ENCODE data around the gene IMP3. TPM values are rescaled to one million over a fixed set of nuclear protein-coding genes. Genes with fewer than 3 reads are reported as not detected.
A peak's percentile ranks its signal among the peaks of the same experiment; 100 is the strongest.

IMP3 gene
- total RNA-seq, 3 donors from 2014 or later = 47.6 to 54.8 (median 50.4) TPM

DNA sequence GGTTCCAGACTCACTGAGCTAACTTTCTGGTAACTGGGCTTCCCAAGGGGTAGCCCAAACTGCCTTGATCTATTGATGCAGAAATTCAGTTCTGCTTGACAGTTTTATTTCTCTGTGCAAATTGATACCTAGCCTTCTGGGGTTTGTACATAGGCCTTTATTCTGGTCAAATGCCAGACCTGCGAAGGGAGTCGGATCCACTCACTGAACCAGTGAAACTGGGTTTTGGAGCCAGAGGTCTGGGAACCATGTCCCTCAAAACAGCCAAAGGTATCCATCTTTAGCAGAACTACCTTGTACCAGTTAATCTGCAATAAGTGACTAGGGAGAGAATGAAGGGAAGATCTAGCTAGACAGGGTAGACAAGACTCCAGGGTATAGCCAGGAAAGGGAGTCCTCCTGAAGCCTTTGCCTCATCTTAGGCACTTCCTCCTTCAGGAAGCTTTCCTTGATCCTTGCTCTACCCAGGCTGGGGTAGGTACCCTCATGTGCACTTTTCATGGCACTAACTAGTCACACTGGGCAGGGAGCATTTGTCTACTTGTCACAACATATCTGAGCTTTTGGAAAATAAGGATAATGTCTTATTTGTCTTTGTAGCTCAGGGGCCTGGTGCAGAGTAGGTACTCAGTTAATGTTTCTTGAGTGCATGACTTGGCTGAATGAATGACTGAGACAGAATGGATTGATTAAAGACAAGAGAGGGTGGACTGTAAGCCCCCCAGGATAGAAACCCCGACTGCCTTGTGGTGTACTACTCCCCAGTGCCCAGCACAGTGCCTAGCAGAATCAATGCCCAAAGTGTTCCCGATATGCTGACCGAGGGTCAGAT lies 6.3 kb upstream of the IMP3 start:
- intact Hi-C loops (cut with DNase I, micrococcal nuclease) = loop anchor here in 1 of 2 donors (10.0 kb wide), 1 partner anchor 192 kb away; the partner anchor contains the start of gene SIN3A
- DNase-seq (no peak), ATAC-seq (no peak)
- Histone ChIP-seq H3K4me1 (ENCODE audit: low read depth) (peaks cover 28% of the 10 kb centered on the region), H3K36me3 (ENCODE audit: low read depth) (no peaks in the 10 kb centered on the region), H3K4me3 (peak overlapping the region; percentile 50), H3K9me3 (no peaks in the 10 kb centered on the region)
- TF ChIP-seq, protein P1, sequence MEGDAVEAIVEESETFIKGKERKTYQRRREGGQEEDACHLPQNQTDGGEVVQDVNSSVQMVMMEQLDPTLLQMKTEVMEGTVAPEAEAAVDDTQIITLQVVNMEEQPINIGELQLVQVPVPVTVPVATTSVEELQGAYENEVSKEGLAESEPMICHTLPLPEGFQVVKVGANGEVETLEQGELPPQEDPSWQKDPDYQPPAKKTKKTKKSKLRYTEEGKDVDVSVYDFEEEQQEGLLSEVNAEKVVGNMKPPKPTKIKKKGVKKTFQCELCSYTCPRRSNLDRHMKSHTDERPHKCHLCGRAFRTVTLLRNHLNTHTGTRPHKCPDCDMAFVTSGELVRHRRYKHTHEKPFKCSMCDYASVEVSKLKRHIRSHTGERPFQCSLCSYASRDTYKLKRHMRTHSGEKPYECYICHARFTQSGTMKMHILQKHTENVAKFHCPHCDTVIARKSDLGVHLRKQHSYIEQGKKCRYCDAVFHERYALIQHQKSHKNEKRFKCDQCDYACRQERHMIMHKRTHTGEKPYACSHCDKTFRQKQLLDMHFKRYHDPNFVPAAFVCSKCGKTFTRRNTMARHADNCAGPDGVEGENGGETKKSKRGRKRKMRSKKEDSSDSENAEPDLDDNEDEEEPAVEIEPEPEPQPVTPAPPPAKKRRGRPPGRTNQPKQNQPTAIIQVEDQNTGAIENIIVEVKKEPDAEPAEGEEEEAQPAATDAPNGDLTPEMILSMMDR (IDR thresholded peaks at IDR 0.05) = no peak

DNA sequence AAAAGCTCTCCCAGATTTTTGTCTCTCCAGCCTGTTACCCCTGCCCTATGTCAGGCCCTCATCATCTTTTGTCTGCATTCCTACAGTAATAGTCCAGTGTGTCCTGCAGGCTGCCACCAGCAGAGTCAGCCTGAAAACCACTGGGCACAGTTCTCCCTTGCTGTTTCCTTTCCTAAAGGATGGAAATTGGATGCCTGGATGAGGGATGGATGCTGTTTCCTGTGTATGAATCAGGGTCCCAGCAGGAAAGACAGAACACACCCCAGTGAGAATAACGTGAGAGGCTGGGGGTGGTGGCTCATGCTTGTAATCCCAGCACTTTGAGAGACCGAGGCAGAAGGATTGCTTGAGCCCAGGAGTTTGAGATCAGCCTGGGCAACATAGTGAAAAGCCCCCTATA lies 4.4 kb upstream of the IMP3 start:
- no peak for ATAC-seq
- Histone ChIP-seq H3K4me3 (no peak overlapping the region), H3K4me1 (ENCODE audit: low read depth) (peaks cover 17% of the 10 kb centered on the region), H3K36me3 (ENCODE audit: low read depth) (no peaks in the 10 kb centered on the region), H3K9me3 (no peaks in the 10 kb centered on the region)
- TF ChIP-seq, protein P1 (IDR thresholded peaks at IDR 0.05) = no peak
- intact Hi-C loops (cut with DNase I, micrococcal nuclease) = loop anchor here in 1 of 2 donors (10.0 kb wide), 1 partner anchor 190 kb away; the partner anchor contains the start of gene SIN3A
- no peak for DNase-seq

DNA sequence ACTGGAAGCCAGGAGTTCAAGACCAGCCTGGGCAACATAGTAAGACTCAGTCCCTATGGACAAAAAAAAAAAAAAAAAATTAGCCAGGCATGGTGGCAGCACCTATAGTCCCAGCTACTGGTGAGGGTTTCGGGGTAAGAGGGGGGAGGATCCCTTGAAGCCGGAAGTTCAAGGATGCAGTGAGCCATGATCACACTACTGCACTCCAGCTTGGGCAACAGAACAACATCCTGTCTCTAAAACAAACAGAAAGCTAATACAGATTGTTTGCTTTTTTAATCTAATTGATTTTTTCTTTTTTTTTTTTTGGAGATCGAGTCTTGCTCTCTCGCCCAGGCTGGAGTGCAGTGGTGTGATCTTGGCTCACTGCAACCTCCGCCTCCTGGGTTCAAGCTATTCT lies 1.6 kb upstream of the IMP3 start:
- Histone ChIP-seq H3K9me3 (no peaks in the 10 kb centered on the region), H3K36me3 (ENCODE audit: low read depth) (no peaks in the 10 kb centered on the region), H3K4me1 (ENCODE audit: low read depth) (peaks cover 23% of the 10 kb centered on the region), H3K4me3 (no peak overlapping the region)
- DNase-seq (no peak), ATAC-seq (no peak)
- intact Hi-C loops (cut with DNase I, micrococcal nuclease) = loop anchor here in 1 of 2 donors (10.0 kb wide), 1 partner anchor 187 kb away; the partner anchor contains the start of gene SIN3A
- TF ChIP-seq, protein P1 (IDR thresholded peaks at IDR 0.05) = no peak

DNA sequence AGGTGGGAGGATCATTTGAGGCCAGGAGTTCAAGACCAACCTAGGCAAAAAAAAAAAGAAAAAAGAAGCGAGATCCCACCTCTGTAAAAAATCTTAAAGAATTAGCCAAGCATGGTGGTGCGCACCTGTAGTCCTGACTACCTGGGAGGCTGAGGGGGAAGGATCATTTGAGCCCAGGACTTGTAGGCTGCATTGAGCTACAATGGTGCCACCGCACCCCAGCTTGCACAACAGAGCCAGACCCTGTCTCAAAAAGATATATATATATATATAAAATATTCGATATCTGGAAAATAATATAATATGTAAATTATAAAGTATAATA lies 1.1 kb upstream of the IMP3 start:
- TF ChIP-seq, protein P1 (IDR thresholded peaks at IDR 0.05) = no peak
- intact Hi-C loops (cut with DNase I, micrococcal nuclease) = loop anchor here in 1 of 2 donors (10.0 kb wide), 1 partner anchor 186 kb away; the partner anchor contains the start of gene SIN3A

DNA sequence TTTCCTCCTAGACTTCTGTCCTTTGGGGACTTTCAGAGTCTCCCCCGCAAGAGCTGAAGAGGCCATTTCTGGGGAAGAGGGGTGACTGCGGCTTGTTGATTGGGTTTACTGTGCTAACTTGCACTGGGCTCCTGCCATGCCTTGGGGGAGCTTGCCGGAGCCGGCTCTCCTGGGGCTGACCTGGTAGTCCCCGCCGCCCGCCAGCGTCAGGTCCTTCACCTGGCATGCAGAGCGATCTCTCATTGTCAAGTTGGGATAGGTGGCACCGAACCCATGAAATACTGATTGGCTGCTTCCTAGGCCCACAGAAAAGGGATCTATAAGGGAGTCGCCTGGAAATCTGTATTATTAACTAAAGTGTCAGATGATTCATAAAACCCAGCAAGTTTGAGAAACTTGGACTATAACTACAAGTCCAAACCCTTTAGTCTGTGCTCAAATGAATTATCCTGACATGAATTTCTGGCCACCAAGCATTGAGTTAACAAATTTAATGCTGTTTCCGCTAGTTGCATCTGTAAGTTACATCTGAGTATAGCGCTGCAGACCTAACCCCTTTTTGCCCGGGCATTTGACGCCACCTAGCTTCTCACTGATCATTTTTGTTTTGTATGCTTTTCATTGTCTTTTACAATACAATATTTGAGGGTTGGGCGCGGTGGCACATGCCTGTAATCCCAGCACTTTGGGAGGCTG lies 607 bp upstream of the IMP3 start:
- intact Hi-C loops (cut with DNase I, micrococcal nuclease) = loop anchor here in 1 of 2 donors (10.0 kb wide), 1 partner anchor 186 kb away; the partner anchor contains the start of gene SIN3A
- DNase-seq (peak in 2 of 3 donors; percentile 53 to 78), ATAC-seq (peak; percentile 31)
- Histone ChIP-seq H3K4me1 (ENCODE audit: low read depth) (peaks cover 23% of the 10 kb centered on the region), H3K9me3 (no peaks in the 10 kb centered on the region), H3K4me3 (peak overlapping the region; percentile 70), H3K36me3 (ENCODE audit: low read depth) (no peaks in the 10 kb centered on the region)
- TF ChIP-seq, protein P1 (IDR thresholded peaks at IDR 0.05) = no peak

More for the DNA sequence above, 1.1 kb upstream of the IMP3 start:
- no peak overlapping the region for H3K4me3 ChIP-seq
- H3K36me3 ChIP-seq (ENCODE audit: low read depth) = no peaks in the 10 kb centered on the region
- ATAC-seq = no peak
- no peaks in the 10 kb centered on the region for H3K9me3 ChIP-seq
- no peak for DNase-seq
- peaks cover 23% of the 10 kb centered on the region for H3K4me1 ChIP-seq (ENCODE audit: low read depth)

All from mucosa of descending colon (tissue), 3 donors.